HL-60 (cell line): ENCODE measurements around the gene TGFA.

Experiments
- DNase-seq, 2 experiments: peaks; one replicate each; pipeline ENCODE4 v3.0.0-alpha.2; 2010 to 2020; ENCODE audit warnings: low read depth in 1 of 2, low spot score in 1 of 2
- H3K27ac ChIP-seq: fragments of 250-450 bp; sonication (Bioruptor Pico); replicated peaks from 2 replicates; pipeline ENCODE4 v1.5.1; 2020; ENCODE audit warnings: mild to moderate bottlenecking, moderate library complexity
- H3K27me3 ChIP-seq: fragments of 250-450 bp; sonication (Bioruptor Pico); 2 replicates; pipeline ENCODE4 v1.5.1; 2021; ENCODE audit warnings: mild to moderate bottlenecking, moderate library complexity; ENCODE audit not compliant: insufficient read depth, poor library complexity, severe bottlenecking
- H3K4me3 ChIP-seq: replicated peaks from 2 replicates; pipeline ENCODE4 v1.5.1; 2011; ENCODE audit warnings: mild to moderate bottlenecking, control low read depth, low read length; ENCODE audit not compliant: insufficient read depth
- GABPA ChIP-seq: IDR thresholded peaks from 2 replicates; pipeline ENCODE4 v1.6.1; 2012; ENCODE audit warnings: low read depth
- POLR2AphosphoS5 ChIP-seq: IDR thresholded peaks from 2 replicates; pipeline ENCODE4 v1.6.1; 2012; ENCODE audit warnings: low read depth
- SPI1 ChIP-seq: IDR thresholded peaks from 2 replicates; pipeline ENCODE4 v1.6.1; 2012; ENCODE audit warnings: low read depth, mild to moderate bottlenecking, borderline replicate concordance
- TF ChIP-seq, protein P1 (sequence below): IDR thresholded peaks from one replicate; pipeline ENCODE4 v1.5.1; 2011; ENCODE audit warnings: low read length, control low read depth, inconsistent platforms; ENCODE audit not compliant: insufficient read depth
- TF ChIP-seq, protein P2 (sequence below): IDR thresholded peaks from 2 replicates; pipeline ENCODE4 v1.6.1; 2012; ENCODE audit warnings: low read depth; ENCODE audit not compliant: insufficient replicate concordance

The TGFA gene

GRCh38 chr2:70433315-70433714, 120.3 kb downstream of the TGFA start:
- Histone ChIP-seq H3K27ac (no peak overlapping the region), H3K27me3 (no peaks in the 10 kb centered on the region), H3K4me3 (no peak overlapping the region)
- no peak for DNase-seq
- TF ChIP-seq SPI1 (no peak), POLR2AphosphoS5 (no peak), GABPA (no peak)
- TF ChIP-seq, protein P1, sequence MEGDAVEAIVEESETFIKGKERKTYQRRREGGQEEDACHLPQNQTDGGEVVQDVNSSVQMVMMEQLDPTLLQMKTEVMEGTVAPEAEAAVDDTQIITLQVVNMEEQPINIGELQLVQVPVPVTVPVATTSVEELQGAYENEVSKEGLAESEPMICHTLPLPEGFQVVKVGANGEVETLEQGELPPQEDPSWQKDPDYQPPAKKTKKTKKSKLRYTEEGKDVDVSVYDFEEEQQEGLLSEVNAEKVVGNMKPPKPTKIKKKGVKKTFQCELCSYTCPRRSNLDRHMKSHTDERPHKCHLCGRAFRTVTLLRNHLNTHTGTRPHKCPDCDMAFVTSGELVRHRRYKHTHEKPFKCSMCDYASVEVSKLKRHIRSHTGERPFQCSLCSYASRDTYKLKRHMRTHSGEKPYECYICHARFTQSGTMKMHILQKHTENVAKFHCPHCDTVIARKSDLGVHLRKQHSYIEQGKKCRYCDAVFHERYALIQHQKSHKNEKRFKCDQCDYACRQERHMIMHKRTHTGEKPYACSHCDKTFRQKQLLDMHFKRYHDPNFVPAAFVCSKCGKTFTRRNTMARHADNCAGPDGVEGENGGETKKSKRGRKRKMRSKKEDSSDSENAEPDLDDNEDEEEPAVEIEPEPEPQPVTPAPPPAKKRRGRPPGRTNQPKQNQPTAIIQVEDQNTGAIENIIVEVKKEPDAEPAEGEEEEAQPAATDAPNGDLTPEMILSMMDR: no peak
- TF ChIP-seq, protein P2, sequence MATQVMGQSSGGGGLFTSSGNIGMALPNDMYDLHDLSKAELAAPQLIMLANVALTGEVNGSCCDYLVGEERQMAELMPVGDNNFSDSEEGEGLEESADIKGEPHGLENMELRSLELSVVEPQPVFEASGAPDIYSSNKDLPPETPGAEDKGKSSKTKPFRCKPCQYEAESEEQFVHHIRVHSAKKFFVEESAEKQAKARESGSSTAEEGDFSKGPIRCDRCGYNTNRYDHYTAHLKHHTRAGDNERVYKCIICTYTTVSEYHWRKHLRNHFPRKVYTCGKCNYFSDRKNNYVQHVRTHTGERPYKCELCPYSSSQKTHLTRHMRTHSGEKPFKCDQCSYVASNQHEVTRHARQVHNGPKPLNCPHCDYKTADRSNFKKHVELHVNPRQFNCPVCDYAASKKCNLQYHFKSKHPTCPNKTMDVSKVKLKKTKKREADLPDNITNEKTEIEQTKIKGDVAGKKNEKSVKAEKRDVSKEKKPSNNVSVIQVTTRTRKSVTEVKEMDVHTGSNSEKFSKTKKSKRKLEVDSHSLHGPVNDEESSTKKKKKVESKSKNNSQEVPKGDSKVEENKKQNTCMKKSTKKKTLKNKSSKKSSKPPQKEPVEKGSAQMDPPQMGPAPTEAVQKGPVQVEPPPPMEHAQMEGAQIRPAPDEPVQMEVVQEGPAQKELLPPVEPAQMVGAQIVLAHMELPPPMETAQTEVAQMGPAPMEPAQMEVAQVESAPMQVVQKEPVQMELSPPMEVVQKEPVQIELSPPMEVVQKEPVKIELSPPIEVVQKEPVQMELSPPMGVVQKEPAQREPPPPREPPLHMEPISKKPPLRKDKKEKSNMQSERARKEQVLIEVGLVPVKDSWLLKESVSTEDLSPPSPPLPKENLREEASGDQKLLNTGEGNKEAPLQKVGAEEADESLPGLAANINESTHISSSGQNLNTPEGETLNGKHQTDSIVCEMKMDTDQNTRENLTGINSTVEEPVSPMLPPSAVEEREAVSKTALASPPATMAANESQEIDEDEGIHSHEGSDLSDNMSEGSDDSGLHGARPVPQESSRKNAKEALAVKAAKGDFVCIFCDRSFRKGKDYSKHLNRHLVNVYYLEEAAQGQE: no peak

GRCh38 chr2:70431716-70432347, 121.8 kb downstream of the TGFA start:
- Histone ChIP-seq H3K27me3 (no peaks in the 10 kb centered on the region), H3K4me3 (no peak overlapping the region), H3K27ac (no peak overlapping the region)
- TF ChIP-seq GABPA (no peak), POLR2AphosphoS5 (no peak), SPI1 (no peak)
- TF ChIP-seq, protein P1: no peak
- TF ChIP-seq, protein P2: no peak
- peak; percentile 17 to 47 for DNase-seq

- no peak overlapping the region for H3K27ac ChIP-seq
- H3K4me3 ChIP-seq: no peak overlapping the region
- no peak for DNase-seq
- TF ChIP-seq, protein P2: no peak
- TF ChIP-seq SPI1 (no peak), POLR2AphosphoS5 (no peak), GABPA (no peak)
- TF ChIP-seq, protein P1: no peak
- H3K27me3 ChIP-seq: no peaks in the 10 kb centered on the region
These were observed 127.3 kb downstream of the TGFA start for GRCh38 chr2:70426341-70426740.
